ENCODE data around the gene KDM2B. TPM values are rescaled to one million over a fixed set of nuclear protein-coding genes. Genes with fewer than 3 reads are reported as not detected.
"Not testable (repeated sequence)": the region's sequence is repeated elsewhere in the genome, so short reads cannot be mapped to it uniquely, and the experiment has no call there.

Gene KDM2B
- total RNA-seq, 2 experiments from 2014 or later = 84.8 to 88.7 TPM

- Mint-ChIP-seq H3K27ac (no peak overlapping the region), H3K27me3 (no peaks in the 10 kb centered on the region), H3K36me3 (peaks cover 8% of the 10 kb centered on the region), H3K9me3 (no peaks in the 10 kb centered on the region), H3K4me1 (peaks cover 20% of the 10 kb centered on the region), H3K4me3 (no peak overlapping the region)
- no peak for DNase-seq
- ATAC-seq (ENCODE audit: low read depth) = no peak
- POLR2A ChIA-PET = no interaction called here
Measured at GRCh38 chr12:121397521-121397920, 183.3 kb downstream of the KDM2B start.

- POLR2A ChIA-PET = interaction anchor here (0.6 to 1.7 kb wide), 6 partner anchors 8 to 1101 kb away, joined by 3 to 28 read pairs (median 4); partner anchors contain the start of genes RNF34 and RNU4-2
- H3K27ac Mint-ChIP-seq = peak overlapping the region; percentile 8
- DNase-seq (no peak), ATAC-seq (ENCODE audit: low read depth) (no peak)
- no peaks in the 10 kb centered on the region for H3K27me3 Mint-ChIP-seq
- H3K9me3 Mint-ChIP-seq = no peaks in the 10 kb centered on the region
- no peak overlapping the region for H3K4me3 Mint-ChIP-seq
- peaks cover 16% of the 10 kb centered on the region for H3K4me1 Mint-ChIP-seq
- H3K36me3 Mint-ChIP-seq = no peaks in the 10 kb centered on the region
Measured at GRCh38 chr12:121392325-121392716, 188.5 kb downstream of the KDM2B start.

- Mint-ChIP-seq H3K27me3 (no peaks in the 10 kb centered on the region), H3K27ac (peak overlapping the region; percentile 83), H3K4me1 (peaks cover 16% of the 10 kb centered on the region), H3K9me3 (no peaks in the 10 kb centered on the region), H3K36me3 (no peaks in the 10 kb centered on the region), H3K4me3 (peak overlapping the region; percentile 64)
- POLR2A ChIA-PET = interaction anchor here (0.6 to 1.7 kb wide), 7 partner anchors 9 to 1100 kb away, joined by 3 to 28 read pairs (median 4); partner anchors contain the start of genes RNF34 and RNU4-2
- ATAC-seq (ENCODE audit: low read depth) (peak; percentile 77), DNase-seq (peak; percentile 36)
Measured at GRCh38 chr12:121391619-121392324, 189.1 kb downstream of the KDM2B start.

GRCh38 chr12:121390856-121391255, 190.0 kb downstream of the KDM2B start:
- H3K27ac Mint-ChIP-seq = no peak overlapping the region
- no peaks in the 10 kb centered on the region for H3K27me3 Mint-ChIP-seq
- POLR2A ChIA-PET = interaction anchor here (1.7 kb wide), 1 partner anchor 10 kb away, joined by 28 read pairs; the partner anchor contains the start of gene RNF34
- ATAC-seq (ENCODE audit: low read depth) = no peak
- DNase-seq = no peak
- peaks cover 16% of the 10 kb centered on the region for H3K4me1 Mint-ChIP-seq
- no peaks in the 10 kb centered on the region for H3K9me3 Mint-ChIP-seq
- H3K4me3 Mint-ChIP-seq = no peak overlapping the region
- no peaks in the 10 kb centered on the region for H3K36me3 Mint-ChIP-seq

GRCh38 chr12:121388421-121388981, 192.3 kb downstream of the KDM2B start:
- peaks cover 5% of the 10 kb centered on the region for H3K27me3 Mint-ChIP-seq
- POLR2A ChIA-PET = interaction anchor here (1.1 kb wide), 1 partner anchor 12 kb away, joined by 5 read pairs; the partner anchor contains the start of gene RNF34
- no peak overlapping the region for H3K4me3 Mint-ChIP-seq

GRCh38 chr12:121384891-121385290, 195.9 kb downstream of the KDM2B start:
- not testable (repeated sequence) for H3K36me3 Mint-ChIP-seq; DNase-seq; ATAC-seq (ENCODE audit: low read depth); H3K27ac Mint-ChIP-seq; H3K4me3 Mint-ChIP-seq; H3K9me3 Mint-ChIP-seq; H3K4me1 Mint-ChIP-seq; H3K27me3 Mint-ChIP-seq
- POLR2A ChIA-PET = interaction anchor here (0.7 kb wide), 1 partner anchor 61 kb away, joined by 6 read pairs; no protein-coding TSS in a partner anchor

More at GRCh38 chr12:121388421-121388981, 192.3 kb downstream of the KDM2B start:
- Mint-ChIP-seq H3K27ac (peak overlapping the region; percentile 51), H3K4me1 (peaks cover 16% of the 10 kb centered on the region), H3K9me3 (no peaks in the 10 kb centered on the region), H3K36me3 (no peaks in the 10 kb centered on the region)
- ATAC-seq (ENCODE audit: low read depth) (peak; percentile 23), DNase-seq (no peak)

- H3K9me3 Mint-ChIP-seq = no peaks in the 10 kb centered on the region
- no peak overlapping the region for H3K27ac Mint-ChIP-seq
- no peak overlapping the region for H3K4me3 Mint-ChIP-seq
- H3K4me1 Mint-ChIP-seq = peaks cover 4% of the 10 kb centered on the region
- H3K27me3 Mint-ChIP-seq = peaks cover 10% of the 10 kb centered on the region
- H3K36me3 Mint-ChIP-seq = no peaks in the 10 kb centered on the region
- POLR2A ChIA-PET = interaction anchor here (1.2 kb wide), 1 partner anchor 17 kb away, joined by 3 read pairs; no protein-coding TSS in a partner anchor
- ATAC-seq (ENCODE audit: low read depth) (no peak), DNase-seq (no peak)
Measured at GRCh38 chr12:121383601-121384021, 197.2 kb downstream of the KDM2B start.

GRCh38 chr12:121379945-121380344, 200.9 kb downstream of the KDM2B start:
- H3K27me3 Mint-ChIP-seq = peaks cover 19% of the 10 kb centered on the region
- peaks cover under 1% of the 10 kb centered on the region for H3K4me1 Mint-ChIP-seq
- ATAC-seq (ENCODE audit: low read depth) (no peak), DNase-seq (no peak)
- no peak overlapping the region for H3K4me3 Mint-ChIP-seq
- no peak overlapping the region for H3K27ac Mint-ChIP-seq
- POLR2A ChIA-PET = no interaction called here
- no peaks in the 10 kb centered on the region for H3K36me3 Mint-ChIP-seq
- H3K9me3 Mint-ChIP-seq = no peaks in the 10 kb centered on the region

Small RNA genes lying within 50 kb of the gene (microRNA-seq; reads per million reads assigned to microRNA genes)
- not detected for gene MIR7107

Other genes with a start within 250 kb of the KDM2B start
- gene ANAPC5, start 228.6 kb downstream of the KDM2B start, total RNA-seq = 100 to 1,000 TPM; 133 to 135 TPM
- gene RNF34, start 180.9 kb downstream of the KDM2B start, total RNA-seq = 10 to 100 TPM; 81.9 to 84.5 TPM
- gene ORAI1, start 45.5 kb upstream of the KDM2B start, total RNA-seq = 10 to 100 TPM; 54.2 to 60.1 TPM
- 1 to 10 TPM; 5.2 to 6.2 TPM for gene MORN3, start 88.6 kb upstream of the KDM2B start, total RNA-seq
- 1 to 10 TPM; 9.8 to 9.9 TPM for gene TMEM120B, start 131.7 kb upstream of the KDM2B start, total RNA-seq
- 100 to 1,000 TPM; 144 to 157 TPM for gene RHOF, start 212.7 kb upstream of the KDM2B start, total RNA-seq
- gene SETD1B, start 223.0 kb upstream of the KDM2B start, total RNA-seq = 10 to 100 TPM; 45.0 to 46.8 TPM

All from activated naive CD8-positive, alpha-beta T cell treated with anti-CD3 and anti-CD28 coated beads, Interleukin-2, amount 10 ng/mL, durations not matched to agents 7 days and 5 days (primary cell).